GM11168 (cell line): ENCODE data around the gene SEPHS2.

Experiments
- in situ Hi-C: fragments of 300-500 bp; cut with MboI; formaldehyde crosslinking; loops from one replicate; pipeline ENCODE4 v1.12.0; 2022; ENCODE audit warnings: low sequenced_read_pairs; ENCODE audit not compliant: unreplicated experiment

Gene SEPHS2

GRCh38 chr16:30434852-30435251, 10.8 kb downstream of the SEPHS2 start:
- in situ Hi-C loops = loop anchor here (10.0 kb wide), 1 partner anchor 190 kb away; no protein-coding TSS in a partner anchor

- in situ Hi-C loops = loop anchor here (10.0 kb wide), 1 partner anchor 194 kb away; no protein-coding TSS in a partner anchor
These were observed 15.2 kb downstream of the SEPHS2 start for GRCh38 chr16:30430428-30430970.

GRCh38 chr16:30429678-30430427, 15.8 kb downstream of the SEPHS2 start, which contains the start of gene DCTPP1:
TSS of gene DCTPP1 (minus strand) at chr16:30430030. CDS start at chr16:30429980, 50 bp downstream.
- in situ Hi-C loops = loop anchor here (10.0 kb wide), 1 partner anchor 195 kb away; no protein-coding TSS in a partner anchor

- in situ Hi-C loops = no loop called here
These were observed 16.3 kb downstream of the SEPHS2 start for GRCh38 chr16:30429418-30429677.

DNA sequence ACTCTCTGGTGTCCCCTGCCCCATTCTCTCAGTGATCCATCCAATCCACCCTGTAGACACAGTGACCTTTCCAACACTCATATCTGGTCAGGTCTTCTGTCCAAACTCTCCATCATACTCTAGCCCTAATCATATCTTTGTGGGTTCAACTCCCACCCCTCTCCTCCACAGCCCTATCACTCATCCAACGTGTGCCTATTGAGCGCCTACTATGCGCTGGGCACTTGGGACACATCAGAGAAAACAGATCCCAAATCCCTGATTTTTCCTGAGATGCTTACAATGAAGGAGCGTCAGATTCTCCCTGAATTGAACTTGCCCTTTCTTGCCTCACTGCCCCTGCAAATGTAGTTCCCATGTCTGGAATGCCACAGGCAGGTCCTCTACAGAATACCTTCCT, 17.6 kb downstream of the SEPHS2 start:
- in situ Hi-C loops = no loop called here

DNA sequence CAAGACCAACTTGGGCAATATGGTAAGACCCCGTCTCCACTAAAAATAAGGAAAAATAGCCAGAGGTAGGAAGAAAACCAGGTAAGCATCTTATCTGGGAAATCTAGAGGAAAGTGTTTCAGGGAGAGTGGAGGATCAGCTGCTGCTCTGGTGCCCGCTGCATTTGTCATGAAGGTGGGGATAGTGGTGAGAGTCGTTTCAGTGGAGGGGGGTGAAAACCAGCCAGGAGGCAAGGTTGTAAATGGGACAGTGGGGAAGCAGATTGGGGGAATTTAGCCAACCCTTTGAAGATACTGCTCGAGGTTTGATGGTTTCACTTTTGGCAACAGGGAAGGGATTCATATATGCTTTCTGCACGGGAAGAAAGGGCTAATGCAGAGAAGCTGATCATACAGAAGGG, 24.7 kb downstream of the SEPHS2 start:
- in situ Hi-C loops = loop anchor here (25.0 kb wide), 1 partner anchor 959 kb away; the partner anchor contains the start of genes BOLA2, SLX1B and SULT1A4

DNA sequence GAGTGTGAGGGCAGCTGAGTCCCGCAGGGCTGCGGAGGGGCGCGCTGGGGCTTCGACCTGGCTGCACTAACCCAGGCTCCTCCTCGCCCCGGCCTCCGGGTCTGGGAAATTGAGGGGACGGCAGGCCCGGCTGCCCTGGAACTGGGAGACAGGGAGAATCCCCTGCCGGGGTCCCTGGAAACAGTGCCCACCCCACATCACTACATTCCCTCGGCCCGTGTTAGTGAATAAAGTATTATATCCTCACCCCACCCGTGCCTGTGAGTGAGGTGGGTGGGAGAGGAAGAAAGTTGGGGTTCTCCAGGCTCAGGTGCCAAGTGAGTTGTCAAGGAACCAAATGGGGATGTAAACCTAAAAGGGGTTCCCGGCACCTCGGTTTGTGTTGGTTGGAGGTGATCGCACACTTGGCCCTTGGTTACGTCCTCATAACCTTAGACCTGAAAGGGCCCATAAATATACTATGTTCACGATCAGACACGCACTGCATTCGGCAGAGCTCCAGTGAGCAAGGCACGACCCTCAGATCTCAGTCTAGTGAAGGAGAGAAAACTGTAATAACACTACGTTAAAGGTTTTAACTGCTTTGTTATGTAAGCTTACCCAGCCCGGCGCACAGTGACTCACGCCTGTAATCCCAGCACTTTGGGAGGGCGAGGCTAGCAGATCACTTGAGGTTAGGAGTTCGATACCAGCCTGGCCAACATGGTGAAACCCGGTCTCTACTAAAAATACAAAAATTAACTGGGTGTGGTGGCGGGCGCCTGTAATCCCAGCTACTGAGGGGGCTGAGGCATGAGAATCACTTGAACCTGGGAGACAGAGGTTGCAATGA, 27.1 kb downstream of the SEPHS2 start:
- in situ Hi-C loops = loop anchor here (25.0 kb wide), 1 partner anchor 956 kb away; the partner anchor contains the start of genes BOLA2, SLX1B and SULT1A4

DNA sequence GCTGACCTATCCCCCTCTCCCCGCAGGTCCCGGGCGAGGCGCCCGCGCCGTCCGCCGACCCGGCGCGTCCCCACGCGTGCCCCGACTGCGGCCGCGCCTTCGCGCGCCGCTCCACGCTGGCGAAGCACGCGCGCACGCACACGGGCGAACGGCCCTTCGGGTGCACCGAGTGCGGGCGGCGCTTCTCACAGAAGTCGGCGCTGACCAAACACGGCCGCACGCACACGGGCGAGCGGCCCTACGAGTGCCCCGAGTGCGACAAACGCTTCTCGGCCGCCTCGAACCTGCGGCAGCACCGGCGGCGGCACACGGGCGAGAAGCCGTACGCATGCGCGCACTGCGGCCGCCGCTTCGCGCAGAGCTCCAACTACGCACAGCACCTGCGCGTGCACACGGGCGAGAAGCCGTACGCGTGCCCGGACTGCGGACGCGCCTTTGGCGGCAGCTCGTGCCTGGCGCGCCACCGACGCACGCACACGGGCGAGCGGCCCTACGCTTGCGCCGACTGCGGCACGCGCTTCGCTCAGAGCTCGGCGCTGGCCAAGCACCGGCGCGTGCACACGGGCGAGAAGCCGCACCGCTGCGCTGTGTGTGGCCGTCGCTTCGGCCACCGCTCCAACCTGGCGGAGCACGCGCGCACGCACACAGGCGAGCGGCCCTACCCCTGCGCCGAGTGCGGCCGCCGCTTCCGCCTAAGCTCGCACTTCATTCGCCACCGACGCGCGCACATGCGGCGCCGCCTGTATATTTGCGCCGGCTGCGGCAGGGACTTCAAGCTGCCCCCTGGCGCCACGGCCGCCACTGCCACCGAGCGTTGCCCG, 27.9 kb downstream of the SEPHS2 start:
- in situ Hi-C loops = loop anchor here (25.0 kb wide), 1 partner anchor 955 kb away; the partner anchor contains the start of genes BOLA2, SLX1B and SULT1A4

- in situ Hi-C loops = loop anchor here (25.0 kb wide), 1 partner anchor 955 kb away; the partner anchor contains the start of genes BOLA2, SLX1B and SULT1A4
These were observed 28.8 kb downstream of the SEPHS2 start for GRCh38 chr16:30416624-30417528.

DNA sequence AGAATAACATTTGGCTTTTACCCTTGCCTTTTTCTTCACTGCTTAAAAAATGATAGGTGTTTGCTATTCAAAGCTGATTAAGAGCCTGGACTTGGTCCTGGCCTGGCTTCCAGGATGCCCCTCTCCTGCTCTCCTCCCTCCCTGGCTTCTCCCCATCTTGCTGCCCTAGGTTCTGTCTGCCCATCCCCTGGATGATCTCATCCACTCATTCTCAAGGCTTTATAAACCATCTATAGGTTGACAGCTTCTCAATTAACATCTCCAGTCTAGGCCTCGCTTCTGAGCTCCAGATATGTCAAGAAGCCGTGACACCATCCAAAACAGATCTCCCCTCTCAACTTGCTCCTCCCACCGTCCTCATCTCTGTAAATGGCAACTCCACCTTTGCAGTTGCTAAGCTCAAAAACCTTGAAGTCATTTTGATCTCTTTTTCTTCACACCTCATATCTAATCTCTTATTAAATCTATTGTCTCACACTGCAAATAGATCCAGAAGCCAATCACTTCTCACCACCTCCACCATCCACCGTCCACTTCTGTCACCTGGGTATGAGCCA, 29.5 kb downstream of the SEPHS2 start:
- in situ Hi-C loops = loop anchor here (25.0 kb wide), 1 partner anchor 954 kb away; the partner anchor contains the start of genes BOLA2, SLX1B and SULT1A4

- in situ Hi-C loops = loop anchor here (25.0 kb wide), 1 partner anchor 952 kb away; the partner anchor contains the start of genes BOLA2, SLX1B and SULT1A4
These were observed 31.5 kb downstream of the SEPHS2 start for GRCh38 chr16:30414159-30414558.

DNA sequence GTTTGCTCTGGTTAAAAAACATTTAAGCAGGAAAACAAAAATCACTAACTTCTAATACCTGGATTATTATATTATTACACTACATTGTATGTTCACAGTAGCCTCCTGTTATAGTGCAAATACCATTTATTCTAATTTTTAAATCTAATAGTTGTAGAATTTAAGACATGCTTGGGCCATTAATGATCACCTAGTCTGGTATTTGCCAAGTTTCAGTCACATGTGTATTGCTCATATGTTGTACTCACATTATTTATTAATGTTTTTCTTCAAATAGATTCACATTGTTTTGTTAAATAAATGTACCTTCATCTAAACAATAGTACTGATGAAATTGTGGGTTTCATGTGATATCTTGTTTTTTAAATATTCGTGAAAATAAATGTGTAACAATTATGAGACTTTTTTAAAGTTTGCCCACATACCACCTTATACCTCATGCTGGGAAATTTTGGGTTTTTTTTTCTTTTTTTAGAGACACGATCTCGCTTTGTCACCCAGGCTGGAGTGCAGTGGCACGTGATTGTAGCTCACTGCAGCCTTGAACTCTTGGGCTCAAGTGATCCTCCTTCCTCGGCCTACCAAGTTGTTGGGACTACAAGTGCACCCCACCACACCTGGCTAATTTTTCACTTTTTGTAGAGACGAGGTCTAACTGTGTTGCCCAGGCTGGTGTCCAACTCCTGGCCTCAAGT, 32.4 kb downstream of the SEPHS2 start:
- in situ Hi-C loops = loop anchor here (25.0 kb wide), 1 partner anchor 951 kb away; the partner anchor contains the start of genes BOLA2, SLX1B and SULT1A4

DNA sequence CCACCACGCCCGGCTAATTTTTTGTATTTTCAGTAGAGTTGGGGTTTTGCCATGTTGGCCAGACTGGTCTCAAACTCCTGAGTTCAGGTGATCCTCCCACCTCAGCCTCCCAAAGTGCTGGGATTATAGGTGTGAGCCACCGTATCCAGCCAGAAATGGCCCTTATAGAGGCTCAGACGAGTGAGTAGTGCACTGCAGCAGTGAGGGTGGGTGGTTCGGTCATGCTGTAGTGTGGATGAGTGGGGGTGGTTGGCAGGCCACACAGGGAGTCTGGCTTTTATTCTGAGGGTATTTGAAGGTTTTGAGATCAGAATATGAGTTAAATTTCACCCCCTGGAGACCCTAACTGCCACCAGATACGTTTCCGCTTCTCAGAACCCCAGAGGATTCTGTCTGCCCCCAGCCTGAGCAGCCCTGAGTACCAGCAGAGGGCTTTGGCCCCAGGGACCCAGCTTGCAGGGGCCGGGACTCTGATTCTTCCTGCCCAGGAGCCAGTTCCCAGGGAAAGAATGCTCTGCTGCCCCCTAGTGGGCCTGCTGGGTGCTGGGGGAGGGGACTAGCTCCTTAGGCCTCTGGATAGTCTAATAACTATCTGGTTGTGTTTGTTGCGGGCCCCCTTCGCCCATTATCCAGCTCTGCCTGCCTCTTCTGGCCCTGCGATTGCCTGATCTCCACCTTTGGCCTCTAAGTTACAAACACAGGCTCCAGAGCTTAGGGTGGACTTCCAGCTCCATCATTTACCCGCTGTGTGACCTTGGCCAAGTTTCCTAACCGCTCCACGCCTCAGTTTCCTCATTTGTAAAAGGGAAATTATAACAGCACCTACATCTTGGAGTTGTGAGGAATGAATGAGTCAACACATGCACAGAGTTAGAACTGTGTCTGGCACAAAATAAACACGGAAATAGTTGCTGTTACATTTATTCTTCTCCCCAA, 36.3 kb downstream of the SEPHS2 start:
- in situ Hi-C loops = loop anchor here (25.0 kb wide), 1 partner anchor 947 kb away; the partner anchor contains the start of genes BOLA2, SLX1B and SULT1A4

DNA sequence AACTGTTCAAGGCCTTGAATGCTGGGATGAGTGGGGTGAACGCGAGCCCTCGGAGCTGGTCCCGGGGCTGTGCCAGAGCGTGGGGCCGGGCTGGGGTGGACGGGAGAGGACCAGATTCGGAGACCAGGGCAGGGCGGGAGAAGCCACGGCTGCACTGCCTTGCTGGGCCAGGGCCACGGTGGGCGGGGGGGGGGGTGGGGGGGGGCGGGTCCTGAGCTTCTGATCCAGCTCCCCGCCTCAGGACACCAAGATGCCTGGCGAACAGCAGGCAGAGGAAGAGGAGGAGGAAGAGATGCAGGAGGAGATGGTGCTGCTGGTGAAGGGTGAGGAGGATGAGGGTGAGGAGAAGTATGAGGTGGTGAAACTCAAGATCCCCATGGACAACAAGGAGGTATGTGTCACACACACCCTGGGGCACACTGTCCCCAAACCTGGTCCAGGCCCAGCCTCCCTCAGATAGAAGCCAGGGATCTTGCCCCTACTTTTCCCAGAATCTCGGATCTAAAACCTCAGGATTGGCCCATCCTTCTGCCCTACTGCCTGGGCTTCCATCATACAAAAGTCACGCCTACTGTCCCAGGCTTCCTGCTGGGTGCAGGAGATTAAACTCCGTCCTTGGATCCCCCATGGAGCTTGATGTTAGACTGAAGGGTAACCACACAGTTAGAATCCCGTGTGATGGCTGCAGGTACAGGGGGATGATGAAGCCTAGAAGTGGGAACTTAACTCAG, 37.7 kb downstream of the SEPHS2 start:
- in situ Hi-C loops = loop anchor here (25.0 kb wide), 1 partner anchor 946 kb away; the partner anchor contains the start of genes BOLA2, SLX1B and SULT1A4

- in situ Hi-C loops = loop anchor here (25.0 kb wide), 1 partner anchor 945 kb away; the partner anchor contains the start of genes BOLA2, SLX1B and SULT1A4
These were observed 38.4 kb downstream of the SEPHS2 start, which contains the start of gene ZNF771 for GRCh38 chr16:30407102-30407803. TSS of gene ZNF771 (plus strand) at chr16:30407606. CDS start at chr16:30408054, 448 bp downstream.
